ENCODE results near the gene FZD1.

The FZD1 gene

GRCh38 chr7:91264046-91264923, at the start of gene FZD1:
TSS of gene FZD1 (plus strand) at chr7:91264433. CDS start at chr7:91264881, 448 bp downstream.
- TF ChIP-seq CTCF (IDR thresholded peaks at IDR 0.05; ENCODE audit: unreplicated experiment in 3 of 3), result peak in 2 of 3 experiments; percentile 9 to 13
- peak within 1 kb of the TSS; percentile 92 to 95 (median 93) for H3K4me3 Mint-ChIP-seq
- peaks cover 33% of the 10 kb centered on the region for H3K27me3 Mint-ChIP-seq (ENCODE audit: low read depth)
- peaks cover 18% of the 10 kb centered on the region for H3K36me3 Mint-ChIP-seq (ENCODE audit: low read depth)
- no peaks in the 10 kb centered on the region for H3K9me3 Mint-ChIP-seq
- H3K27ac Mint-ChIP-seq, result peak within 1 kb of the TSS; percentile 89 to 98 (median 97)
- peaks cover 31% of the 10 kb centered on the region for H3K4me1 Mint-ChIP-seq

- TF ChIP-seq CTCF (IDR thresholded peaks at IDR 0.05; ENCODE audit: unreplicated experiment in 3 of 3), result no peak
- Mint-ChIP-seq H3K36me3 (ENCODE audit: low read depth) (no peaks in the 10 kb centered on the region), H3K27me3 (ENCODE audit: low read depth) (peaks cover 8% of the 10 kb centered on the region), H3K9me3 (peaks cover 11% of the 10 kb centered on the region), H3K4me1 (no peaks in the 10 kb centered on the region), H3K27ac (no peak overlapping the region), H3K4me3 (no peak overlapping the region)
Observed at GRCh38 chr7:91226411-91226810, 37.8 kb upstream of the FZD1 start.

- H3K27me3 Mint-ChIP-seq (ENCODE audit: low read depth), result peaks cover 8% of the 10 kb centered on the region
- no peak overlapping the region for H3K4me3 Mint-ChIP-seq
- no peak for TF ChIP-seq CTCF (IDR thresholded peaks at IDR 0.05; ENCODE audit: unreplicated experiment in 3 of 3)
- H3K9me3 Mint-ChIP-seq, result peaks cover 11% of the 10 kb centered on the region
- no peaks in the 10 kb centered on the region for H3K36me3 Mint-ChIP-seq (ENCODE audit: low read depth)
- no peak overlapping the region for H3K27ac Mint-ChIP-seq
- H3K4me1 Mint-ChIP-seq, result no peaks in the 10 kb centered on the region
Observed at GRCh38 chr7:91228327-91228726, 35.9 kb upstream of the FZD1 start.

GRCh38 chr7:91228927-91229558, 35.2 kb upstream of the FZD1 start:
- Mint-ChIP-seq H3K9me3 (peaks cover 11% of the 10 kb centered on the region), H3K4me1 (no peaks in the 10 kb centered on the region), H3K27ac (no peak overlapping the region), H3K4me3 (no peak overlapping the region), H3K36me3 (ENCODE audit: low read depth) (no peaks in the 10 kb centered on the region), H3K27me3 (ENCODE audit: low read depth) (peaks cover 8% of the 10 kb centered on the region)
- no peak for TF ChIP-seq CTCF (IDR thresholded peaks at IDR 0.05; ENCODE audit: unreplicated experiment in 3 of 3)

GRCh38 chr7:91230100-91230499, 34.1 kb upstream of the FZD1 start:
- Mint-ChIP-seq H3K4me1 (no peaks in the 10 kb centered on the region), H3K27me3 (ENCODE audit: low read depth) (peaks cover 8% of the 10 kb centered on the region), H3K27ac (no peak overlapping the region), H3K9me3 (peaks cover 11% of the 10 kb centered on the region), H3K4me3 (no peak overlapping the region), H3K36me3 (ENCODE audit: low read depth) (no peaks in the 10 kb centered on the region)
- TF ChIP-seq CTCF (IDR thresholded peaks at IDR 0.05; ENCODE audit: unreplicated experiment in 3 of 3), result no peak

Data from nephron (organoid).